Measurements from ENCODE around the gene ADGRA3.

DNA sequence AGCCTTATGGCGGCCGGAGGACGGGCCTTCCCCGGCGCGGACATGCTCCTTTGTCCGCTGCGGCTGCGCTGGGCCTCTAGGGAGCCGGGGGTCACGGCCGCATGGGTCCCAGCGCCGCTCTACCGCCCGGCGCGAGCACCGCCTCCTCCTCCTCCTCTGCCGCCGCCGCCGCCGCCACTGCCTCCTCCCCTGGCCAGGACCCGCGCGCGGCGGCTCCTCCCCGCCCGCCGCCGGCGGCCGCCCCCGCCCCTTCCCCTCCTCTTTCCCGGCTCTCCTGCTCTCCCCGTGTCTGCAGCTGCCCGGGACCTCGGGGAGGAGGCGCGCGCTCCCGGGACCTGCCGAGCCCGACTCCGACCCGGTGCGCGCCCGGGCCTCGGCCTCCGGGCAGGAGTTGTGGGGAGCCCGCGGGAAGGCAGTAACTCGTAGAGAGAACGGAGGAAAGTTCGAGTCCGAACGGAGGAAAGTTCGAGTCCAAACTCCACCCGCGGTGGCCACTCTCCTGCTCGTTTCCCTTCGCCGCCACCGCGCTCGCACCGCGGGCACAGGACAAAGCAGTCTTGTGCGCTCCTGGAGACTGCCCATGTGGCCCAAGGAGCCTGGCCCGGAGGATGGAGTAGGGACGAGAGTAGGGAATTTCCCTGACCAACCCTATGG, at the start of gene ADGRA3:
- TF ChIP-seq, protein P1, sequence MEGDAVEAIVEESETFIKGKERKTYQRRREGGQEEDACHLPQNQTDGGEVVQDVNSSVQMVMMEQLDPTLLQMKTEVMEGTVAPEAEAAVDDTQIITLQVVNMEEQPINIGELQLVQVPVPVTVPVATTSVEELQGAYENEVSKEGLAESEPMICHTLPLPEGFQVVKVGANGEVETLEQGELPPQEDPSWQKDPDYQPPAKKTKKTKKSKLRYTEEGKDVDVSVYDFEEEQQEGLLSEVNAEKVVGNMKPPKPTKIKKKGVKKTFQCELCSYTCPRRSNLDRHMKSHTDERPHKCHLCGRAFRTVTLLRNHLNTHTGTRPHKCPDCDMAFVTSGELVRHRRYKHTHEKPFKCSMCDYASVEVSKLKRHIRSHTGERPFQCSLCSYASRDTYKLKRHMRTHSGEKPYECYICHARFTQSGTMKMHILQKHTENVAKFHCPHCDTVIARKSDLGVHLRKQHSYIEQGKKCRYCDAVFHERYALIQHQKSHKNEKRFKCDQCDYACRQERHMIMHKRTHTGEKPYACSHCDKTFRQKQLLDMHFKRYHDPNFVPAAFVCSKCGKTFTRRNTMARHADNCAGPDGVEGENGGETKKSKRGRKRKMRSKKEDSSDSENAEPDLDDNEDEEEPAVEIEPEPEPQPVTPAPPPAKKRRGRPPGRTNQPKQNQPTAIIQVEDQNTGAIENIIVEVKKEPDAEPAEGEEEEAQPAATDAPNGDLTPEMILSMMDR (IDR thresholded peaks at IDR 0.05 in 8 of 11, conservative IDR thresholded peaks at IDR 0.05 in 3 of 11): no peak
- no peak for TF ChIP-seq POLR2A (IDR thresholded peaks at IDR 0.05)
- TF ChIP-seq POLR2AphosphoS5 (IDR thresholded peaks at IDR 0.05): peak in 2 of 3 donors; percentile 14 to 39

All from spleen (tissue), 7 donors.